Small intestine (tissue), 7 donors: ENCODE results near the gene IGFBP7. TPM values are rescaled to one million over a fixed set of nuclear protein-coding genes. Genes with fewer than 3 reads are reported as not detected.

Source experiments
- DNase-seq, 2 donors: peaks; one replicate each; pipeline versions ENCODE4 v3.0.0 to v3.0.0-alpha.2; 2013
- FAIRE-seq: peaks from 2 replicates; lab custom pipeline; 2012; peaks lifted over from hg19 to GRCh38; lab: Jason Lieb, UNC
- H3K27ac ChIP-seq, 3 donors: one replicate each; pipeline ENCODE4 v1.5.1; 2013; ENCODE audit warnings: low read length in 2 of 3, mild to moderate bottlenecking in 2 of 3, control low read depth in 1 of 3, inconsistent platforms in 1 of 3, low read depth in 1 of 3, moderate library complexity in 1 of 3
- H3K27me3 ChIP-seq, 3 donors: one replicate each; pipeline ENCODE4 v1.6.1; 2013; ENCODE audit warnings: low read length in 3 of 3, inconsistent platforms in 1 of 3; ENCODE audit not compliant: control insufficient read depth in 3 of 3, insufficient read depth in 3 of 3
- H3K36me3 ChIP-seq, 3 donors: one replicate each; pipeline ENCODE4 v1.6.1; 2013; ENCODE audit warnings: low read length in 3 of 3, inconsistent platforms in 1 of 3, low read depth in 1 of 3, mild to moderate bottlenecking in 1 of 3, moderate library complexity in 1 of 3; ENCODE audit not compliant: control insufficient read depth in 3 of 3, insufficient read depth in 2 of 3
- H3K4me1 ChIP-seq, 3 donors: one replicate each; pipeline ENCODE4 v1.6.1; 2013; ENCODE audit warnings: low read length in 2 of 3, inconsistent platforms in 1 of 3, low read depth in 1 of 3, mild to moderate bottlenecking in 1 of 3, moderate library complexity in 1 of 3; ENCODE audit not compliant: control insufficient read depth in 3 of 3, insufficient read depth in 2 of 3
- H3K4me3 ChIP-seq, 3 donors: one replicate each; pipeline ENCODE4 v1.5.1; 2013; ENCODE audit warnings: low read length in 3 of 3, control low read depth in 1 of 3, inconsistent platforms in 1 of 3, low read depth in 1 of 3, mild to moderate bottlenecking in 1 of 3, moderate library complexity in 1 of 3
- H3K9me3 ChIP-seq, 2 donors: one replicate each; pipeline ENCODE4 v1.6.1; 2013; ENCODE audit warnings: low read depth in 1 of 2, low read length in 1 of 2; ENCODE audit not compliant: control insufficient read depth in 2 of 2, insufficient read depth in 1 of 2
- WGBS, 3 donors: extraction: QIAGEN DNeasy Blood & Tissue Kit; methylation state at CpG; one replicate each; pipeline ENCODE4 v1.1.7; 2013; 5-methylcytosine and 5-hydroxymethylcytosine counted together
- polyA plus RNA-seq, 4 donors: library from polyadenylated mRNA; stranded (reverse) in 3 of 4; unstranded in 1 of 4; fragments of 200-250 nt in 3 of 4; fragments of 120-200 nt in 1 of 4; gene quantifications; one replicate each; pipeline versions ENCODE4 v1.2.1 to v1.2.3, GENCODE V29; 2013
- donor health status: healthy with polysubstance abuse.
- donor health status: control.
- donor health status: control.
- donor health status: Bipolar disorder and iron deficiency.
- donor health status: healthy.

The IGFBP7 gene
- polyA plus RNA-seq, 4 donors: 8.9 to 240 (median 50.5) TPM

- no peaks in the 10 kb centered on the region for H3K9me3 ChIP-seq
- H3K27me3 ChIP-seq: peaks cover 0 to 47% (median 4%) of the 10 kb centered on the region in 3 donors
- no peaks in the 10 kb centered on the region for H3K4me1 ChIP-seq
- peak; percentile 36 to 54 for DNase-seq
- 2 to 6% (median 3%) methylated on average over 25 of the region's 25 CpGs for WGBS, 3 donors
- H3K36me3 ChIP-seq: no peaks in the 10 kb centered on the region
- no peak for FAIRE-seq
- peak overlapping the region; percentile 41 to 70 (median 48) for H3K4me3 ChIP-seq
- H3K27ac ChIP-seq: peak overlapping the region; percentile 9 to 93 (median 83)
These were observed 691 bp upstream of the IGFBP7 start for GRCh38 chr4:57110640-57111511.

DNA sequence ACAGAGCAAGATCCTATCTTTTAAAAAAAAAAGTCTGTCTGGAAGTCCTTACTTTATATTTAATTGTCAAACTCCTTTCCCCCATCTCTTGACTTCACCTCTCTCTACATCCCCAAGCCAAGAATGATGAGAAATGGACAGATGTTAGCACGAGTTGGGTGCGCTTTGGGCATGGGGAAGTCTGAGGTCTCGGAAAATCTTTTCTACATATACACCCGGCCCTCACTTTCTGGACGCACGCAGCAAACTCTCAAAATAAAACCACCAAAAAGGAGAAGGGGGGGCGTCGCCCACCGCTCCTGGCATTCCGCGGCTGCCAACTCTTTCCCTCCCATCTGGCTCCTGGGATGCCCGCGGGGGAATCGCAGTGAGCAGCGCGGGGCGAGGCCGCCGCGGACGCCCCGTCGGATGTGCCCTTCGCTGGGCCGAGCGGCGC lies 756 bp downstream of the IGFBP7 start:
- Histone ChIP-seq H3K27me3 (peaks cover 0 to 42% (median 4%) of the 10 kb centered on the region in 3 donors), H3K4me3 (peak overlapping the region; percentile 38 to 70 (median 48)), H3K36me3 (no peaks in the 10 kb centered on the region), H3K9me3 (no peaks in the 10 kb centered on the region), H3K4me1 (no peaks in the 10 kb centered on the region), H3K27ac (peak overlapping the region in 2 of 3 donors; percentile 37 to 93)
- FAIRE-seq (no peak), DNase-seq (no peak)
- 7 to 19% (median 15%) methylated on average over 24 to 27 of the region's 27 CpGs for WGBS, 3 donors

DNA sequence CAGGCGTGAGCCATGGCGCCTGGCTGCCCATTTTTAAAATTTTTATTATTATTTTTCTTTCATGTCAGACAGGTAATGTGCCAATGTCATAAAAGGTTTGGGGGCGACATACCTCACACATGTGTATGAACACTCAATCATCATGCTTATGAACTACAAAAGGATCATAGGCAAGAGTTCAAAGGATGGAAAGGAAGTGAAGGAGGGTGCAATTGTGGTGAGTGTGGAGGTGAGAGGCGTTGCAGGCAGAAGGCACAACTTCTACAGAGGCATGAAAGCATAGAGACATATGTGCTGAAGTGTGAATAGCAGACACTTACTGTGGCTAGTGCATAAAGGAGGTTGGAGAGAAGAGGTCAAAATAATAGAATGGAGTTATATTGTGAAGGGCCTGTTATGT lies 4.0 kb downstream of the IGFBP7 start:
- Histone ChIP-seq H3K27ac (peak overlapping the region in 1 of 3 donors; percentile 5), H3K27me3 (peaks cover 0 to 29% (median 4%) of the 10 kb centered on the region in 3 donors), H3K36me3 (no peaks in the 10 kb centered on the region), H3K4me1 (peaks cover 0 to 3% (median 0%) of the 10 kb centered on the region in 3 donors), H3K9me3 (no peaks in the 10 kb centered on the region), H3K4me3 (no peak overlapping the region)
- 83 to 89% (median 86%) methylated on average over 4 of the region's 4 CpGs for WGBS, 3 donors
- DNase-seq: no peak
- FAIRE-seq: no peak

- Histone ChIP-seq H3K4me3 (no peak overlapping the region), H3K27ac (peak overlapping the region in 1 of 3 donors; percentile 45), H3K36me3 (no peaks in the 10 kb centered on the region), H3K4me1 (peaks cover 0 to 3% (median 0%) of the 10 kb centered on the region in 3 donors), H3K9me3 (no peaks in the 10 kb centered on the region), H3K27me3 (peaks cover 0 to 21% (median 4%) of the 10 kb centered on the region in 3 donors)
- FAIRE-seq: no peak
- WGBS, 3 donors: 74 to 80% (median 76%) methylated on average over 4 of the region's 4 CpGs
- DNase-seq: no peak
These were observed 5.3 kb downstream of the IGFBP7 start for GRCh38 chr4:57104706-57105560.

DNA sequence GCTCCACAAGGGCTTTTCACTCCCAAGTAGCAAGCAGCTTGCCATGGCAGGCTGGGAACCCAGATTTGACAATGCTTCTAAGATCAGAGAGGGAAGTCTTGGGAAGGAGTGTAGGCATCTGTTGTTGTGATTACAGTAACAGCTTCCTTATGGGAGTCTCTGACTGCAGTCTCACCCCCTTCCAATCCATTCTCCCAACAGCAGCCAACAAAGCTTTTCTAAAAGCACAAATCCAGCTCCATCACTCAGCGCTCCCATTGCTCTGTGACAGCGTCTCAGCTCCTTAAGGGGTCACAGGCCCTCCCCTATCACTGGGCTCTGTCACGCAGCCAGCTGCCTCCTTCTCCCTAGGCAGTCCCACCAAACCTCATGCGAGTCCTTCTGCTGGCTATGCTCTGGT lies 7.1 kb downstream of the IGFBP7 start:
- 66 to 92% (median 89%) methylated on average over 4 of the region's 4 CpGs for WGBS, 3 donors
- FAIRE-seq: no peak
- Histone ChIP-seq H3K36me3 (no peaks in the 10 kb centered on the region), H3K4me3 (no peak overlapping the region), H3K27ac (peak overlapping the region; percentile 12 to 87 (median 54)), H3K9me3 (no peaks in the 10 kb centered on the region), H3K4me1 (peaks cover 0 to 5% (median 0%) of the 10 kb centered on the region in 3 donors), H3K27me3 (peaks cover 0 to 9% (median 0%) of the 10 kb centered on the region in 3 donors)
- DNase-seq: no peak

GRCh38 chr4:57102050-57102624 lies 8.0 kb downstream of the IGFBP7 start:
- FAIRE-seq: no peak
- H3K9me3 ChIP-seq: no peaks in the 10 kb centered on the region
- peaks cover 0 to 5% (median 0%) of the 10 kb centered on the region in 3 donors for H3K4me1 ChIP-seq
- H3K27ac ChIP-seq: peak overlapping the region in 2 of 3 donors; percentile 54 to 63
- H3K4me3 ChIP-seq: no peak overlapping the region
- peaks cover 0 to 4% (median 0%) of the 10 kb centered on the region in 3 donors for H3K27me3 ChIP-seq
- DNase-seq: peak in 1 of 2 donors; percentile 41
- WGBS, 3 donors: 52 to 73% (median 58%) methylated on average over 4 of the region's 4 CpGs
- no peaks in the 10 kb centered on the region for H3K36me3 ChIP-seq

DNA sequence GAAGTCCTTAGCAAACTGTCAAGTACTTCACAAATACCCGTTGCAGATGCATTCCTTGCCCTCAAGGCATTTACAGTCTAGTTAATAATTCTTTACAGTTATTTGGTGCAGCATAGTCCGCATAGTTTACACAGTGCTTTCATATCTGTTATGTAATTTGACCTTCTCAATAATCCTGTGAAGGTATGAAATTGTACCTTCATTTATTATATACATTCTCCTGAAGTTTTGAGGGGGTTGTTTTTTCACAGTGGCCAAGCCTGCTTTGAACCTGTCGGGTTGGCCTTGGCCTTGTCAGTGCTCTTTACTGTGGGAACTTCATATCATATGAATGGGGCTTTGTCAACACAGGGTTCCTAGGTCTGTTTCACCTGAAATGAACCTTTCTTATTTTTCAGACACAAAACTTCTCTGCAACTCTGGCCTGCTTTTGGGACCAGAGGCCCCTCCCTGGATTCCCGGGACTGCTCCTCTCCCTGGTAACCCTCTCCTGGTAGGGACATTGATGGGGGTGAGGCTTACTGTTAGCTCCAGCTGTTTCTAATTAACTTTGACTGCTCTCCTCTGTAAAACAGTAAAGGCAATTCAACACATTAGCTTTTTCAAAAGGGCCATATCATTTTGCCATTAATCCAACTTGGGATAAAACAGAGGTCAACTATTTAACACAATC lies 9.1 kb downstream of the IGFBP7 start:
- no peak for DNase-seq
- Histone ChIP-seq H3K27ac (peak overlapping the region in 2 of 3 donors; percentile 41 to 62), H3K4me3 (no peak overlapping the region), H3K9me3 (no peaks in the 10 kb centered on the region), H3K27me3 (no peaks in the 10 kb centered on the region), H3K36me3 (no peaks in the 10 kb centered on the region), H3K4me1 (peaks cover 0 to 5% (median 0%) of the 10 kb centered on the region in 3 donors)
- WGBS, 3 donors: 30 to 48% (median 31%) methylated on average over 4 of the region's 4 CpGs
- no peak for FAIRE-seq
